ENCODE data around the gene IL20. TPM values are rescaled to one million over a fixed set of nuclear protein-coding genes. Genes with fewer than 3 reads are reported as not detected.
A peak's percentile ranks its signal among the peaks of the same experiment; 100 is the strongest.

Gene IL20
- total RNA-seq, 1 experiment from 2014 or later: not detected

GRCh38 chr1:206855859-206856258 lies 9.6 kb upstream of the IL20 start:
- DNase-seq: no peak
- no peaks in the 10 kb centered on the region for H3K36me3 ChIP-seq (ENCODE audit: control insufficient read depth, insufficient read depth, low read length)
- BruUV-seq (replicated peaks): no TSS peak
- H3K9me3 ChIP-seq: peaks cover 13% of the 10 kb centered on the region
- intact Hi-C loops (cut with micrococcal nuclease; ENCODE audit: unreplicated experiment): loop anchor here (2.0 kb wide), 1 partner anchor 127 kb away; no protein-coding TSS in a partner anchor
- no peaks in the 10 kb centered on the region for H3K4me1 ChIP-seq
- no peak overlapping the region for H3K4me3 ChIP-seq (ENCODE audit: low read depth, low read length)
- H3K27me3 ChIP-seq (replicated peaks; ENCODE audit: control insufficient read depth, insufficient read depth, low read length): no peaks in the 10 kb centered on the region
- Mint-ChIP-seq H3K27ac (ENCODE audit: unreplicated experiment) (no peak overlapping the region), H3K36me3 (ENCODE audit: insufficient read depth, unreplicated experiment) (no peaks in the 10 kb centered on the region), H3K9me3 (ENCODE audit: unreplicated experiment) (peaks cover 6% of the 10 kb centered on the region), H3K4me3 (ENCODE audit: unreplicated experiment) (no peak overlapping the region), H3K27me3 (ENCODE audit: insufficient read depth, unreplicated experiment) (peaks cover 7% of the 10 kb centered on the region), H3K4me1 (ENCODE audit: low read depth, unreplicated experiment) (peaks cover 6% of the 10 kb centered on the region)
- ChIA-PET POLR2A (no interaction called here), CTCF (interaction anchor here (1.0 kb wide), 1 partner anchor 57 kb away, joined by 5 read pairs; no protein-coding TSS in a partner anchor)
- no peak for TF ChIP-seq CTCF (IDR thresholded peaks at IDR 0.05; ENCODE audit: insufficient read depth in 1 of 2, low read depth in 1 of 2, low read length in 1 of 2, severe bottlenecking in 1 of 2, unreplicated experiment in 1 of 2)

- no TSS peak for BruUV-seq (replicated peaks)
- peaks cover 8% of the 10 kb centered on the region for H3K27me3 Mint-ChIP-seq (ENCODE audit: insufficient read depth, unreplicated experiment)
These were observed 8.6 kb upstream of the IL20 start for GRCh38 chr1:206856674-206857464.

GRCh38 chr1:206859082-206859521 lies 6.3 kb upstream of the IL20 start:
- intact Hi-C loops (cut with micrococcal nuclease; ENCODE audit: unreplicated experiment): no loop called here
- ChIA-PET POLR2A (no interaction called here), CTCF (no interaction called here)
- no peaks in the 10 kb centered on the region for H3K27me3 ChIP-seq (replicated peaks; ENCODE audit: control insufficient read depth, insufficient read depth, low read length)
- no peak overlapping the region for H3K4me3 ChIP-seq (ENCODE audit: low read depth, low read length)
- no peak for DNase-seq
- Mint-ChIP-seq H3K4me3 (ENCODE audit: unreplicated experiment) (no peak overlapping the region), H3K9me3 (ENCODE audit: unreplicated experiment) (peaks cover 6% of the 10 kb centered on the region), H3K27ac (ENCODE audit: unreplicated experiment) (no peak overlapping the region), H3K4me1 (ENCODE audit: low read depth, unreplicated experiment) (peaks cover 6% of the 10 kb centered on the region), H3K36me3 (ENCODE audit: insufficient read depth, unreplicated experiment) (no peaks in the 10 kb centered on the region), H3K27me3 (ENCODE audit: insufficient read depth, unreplicated experiment) (peaks cover 11% of the 10 kb centered on the region)
- no peaks in the 10 kb centered on the region for H3K36me3 ChIP-seq (ENCODE audit: control insufficient read depth, insufficient read depth, low read length)
- no TSS peak for BruUV-seq (replicated peaks)
- H3K4me1 ChIP-seq: no peaks in the 10 kb centered on the region
- no peak for TF ChIP-seq CTCF (IDR thresholded peaks at IDR 0.05; ENCODE audit: insufficient read depth in 1 of 2, low read depth in 1 of 2, low read length in 1 of 2, severe bottlenecking in 1 of 2, unreplicated experiment in 1 of 2)
- no peaks in the 10 kb centered on the region for H3K9me3 ChIP-seq

More at GRCh38 chr1:206856674-206857464, 8.6 kb upstream of the IL20 start:
- Mint-ChIP-seq H3K4me3 (ENCODE audit: unreplicated experiment) (no peak overlapping the region), H3K4me1 (ENCODE audit: low read depth, unreplicated experiment) (peaks cover 6% of the 10 kb centered on the region), H3K36me3 (ENCODE audit: insufficient read depth, unreplicated experiment) (no peaks in the 10 kb centered on the region), H3K9me3 (ENCODE audit: unreplicated experiment) (peaks cover 6% of the 10 kb centered on the region), H3K27ac (ENCODE audit: unreplicated experiment) (no peak overlapping the region)
- TF ChIP-seq CTCF (IDR thresholded peaks at IDR 0.05; ENCODE audit: insufficient read depth in 1 of 2, low read depth in 1 of 2, low read length in 1 of 2, severe bottlenecking in 1 of 2, unreplicated experiment in 1 of 2): peak; percentile 37 to 38
- Histone ChIP-seq H3K9me3 (peaks cover 12% of the 10 kb centered on the region), H3K4me1 (no peaks in the 10 kb centered on the region), H3K27me3 (replicated peaks; ENCODE audit: control insufficient read depth, insufficient read depth, low read length) (no peaks in the 10 kb centered on the region), H3K36me3 (ENCODE audit: control insufficient read depth, insufficient read depth, low read length) (no peaks in the 10 kb centered on the region), H3K4me3 (ENCODE audit: low read depth, low read length) (no peak overlapping the region)
- DNase-seq: no peak
- ChIA-PET POLR2A (no interaction called here), CTCF (no interaction called here)
- intact Hi-C loops (cut with micrococcal nuclease; ENCODE audit: unreplicated experiment): loop anchor here (2.0 kb wide), 1 partner anchor 126 kb away; no protein-coding TSS in a partner anchor

Measured in Caco-2 (cell line).